Testis (tissue), 3 donors: ENCODE measurements around the gene COX10. TPM values are rescaled to one million over a fixed set of nuclear protein-coding genes. Genes with fewer than 3 reads are reported as not detected.

Experiments used
- DNase-seq: peaks from one replicate; pipeline ENCODE4 v3.0.0-alpha.2; 2019
- H3K27ac ChIP-seq, 2 donors: fragments of 200-600 bp; sonication (generic); one replicate each; pipeline ENCODE4 v1.5.1; 2019
- H3K27me3 ChIP-seq: fragments of 200-600 bp; sonication (generic); one replicate; pipeline ENCODE4 v1.5.1; 2019
- H3K36me3 ChIP-seq: fragments of 200-600 bp; sonication (generic); one replicate; pipeline ENCODE4 v1.5.1; 2017; ENCODE audit warnings: low read depth; ENCODE audit errors: missing control alignments
- H3K4me1 ChIP-seq: fragments of 200-600 bp; sonication (generic); one replicate; pipeline ENCODE4 v1.5.1; 2019
- H3K4me3 ChIP-seq, 2 donors: fragments of 200-600 bp; sonication (generic); one replicate each; pipeline ENCODE4 v1.5.1; 2017 to 2019
- H3K9me3 ChIP-seq: fragments of 200-600 bp; sonication (generic); one replicate; pipeline ENCODE4 v1.5.1; 2017
- POLR2A ChIP-seq: fragments of 450-650 bp; IDR thresholded peaks from one replicate; pipeline ENCODE4 v1.6.1; 2017; ENCODE audit warnings: antibody characterized with exemption, mild to moderate bottlenecking, moderate library complexity
- WGBS, 2 donors: methylation state at CpG; one replicate each; pipeline ENCODE4 v1.1.5; 2018; 5-methylcytosine and 5-hydroxymethylcytosine counted together
- intact Hi-C: fragments of 100-400 bp; cut with DNase I; formaldehyde crosslinking; loops from one replicate; pipeline ENCODE4 v1.15.1; 2023; ENCODE audit warnings: low total_unique reads
- polyA plus RNA-seq: library from polyadenylated mRNA; stranded (reverse); fragments of 350-450 nt; fragmentation: Illumina TruSeq; extraction: RNeasy Lipid Tissue Mini Kit (QIAGEN cat#74804); gene quantifications from one replicate; pipeline ENCODE4 v1.2.3, GENCODE V29; 2014; ENCODE audit warnings: low read depth, low replicate concordance; ENCODE audit not compliant: insufficient read depth
- total RNA-seq, 2 donors: library from RNA; depleted of rRNA; stranded (reverse); fragments of >200 nt; gene quantifications; one replicate each; pipeline ENCODE4 v1.2.3, GENCODE V29; 2016
- TF ChIP-seq, protein P1 (sequence below), 3 experiments: fragments of 450-650 bp in 2 of 3; fragments of 200-600 bp in 1 of 3; sonication (generic) in 1 of 3; IDR thresholded peaks; one replicate each; pipeline ENCODE4 v1.5.1; 2016 to 2019; ENCODE audit warnings: antibody characterized with exemption in 3 of 3, mild to moderate bottlenecking in 2 of 3, moderate library complexity in 1 of 3

The COX10 gene
- total and polyA plus RNA-seq, 3 donors from 2014 or later: 44.9 to 51.0 (median 50.6) TPM

DNA sequence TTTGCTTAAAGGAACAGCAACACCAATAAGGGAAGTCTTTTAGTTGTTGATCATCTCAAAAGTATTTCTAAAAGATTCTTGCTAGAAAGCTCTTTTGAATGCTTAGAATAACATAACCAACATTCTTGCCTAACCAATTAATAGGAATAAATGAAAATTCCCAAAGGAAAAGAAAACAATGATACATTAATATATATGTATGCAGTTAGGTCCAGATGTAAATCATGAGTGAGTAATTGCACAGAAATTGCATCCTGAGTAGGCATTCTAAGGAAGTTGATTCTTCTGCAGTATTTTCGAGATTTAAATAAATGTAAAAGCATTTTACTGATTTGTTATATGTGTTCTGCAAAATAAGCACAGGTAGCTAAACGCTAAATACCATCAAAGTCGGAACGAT lies 22.1 kb downstream of the COX10 start:
- DNase-seq: no peak
- H3K9me3 ChIP-seq: no peaks in the 10 kb centered on the region
- no peak overlapping the region for H3K27ac ChIP-seq
- H3K27me3 ChIP-seq: no peaks in the 10 kb centered on the region
- no peaks in the 10 kb centered on the region for H3K36me3 ChIP-seq
- 82 to 92% methylated on average over 4 of the region's 4 CpGs for WGBS, 2 donors
- H3K4me1 ChIP-seq: no peaks in the 10 kb centered on the region
- TF ChIP-seq, protein P1, sequence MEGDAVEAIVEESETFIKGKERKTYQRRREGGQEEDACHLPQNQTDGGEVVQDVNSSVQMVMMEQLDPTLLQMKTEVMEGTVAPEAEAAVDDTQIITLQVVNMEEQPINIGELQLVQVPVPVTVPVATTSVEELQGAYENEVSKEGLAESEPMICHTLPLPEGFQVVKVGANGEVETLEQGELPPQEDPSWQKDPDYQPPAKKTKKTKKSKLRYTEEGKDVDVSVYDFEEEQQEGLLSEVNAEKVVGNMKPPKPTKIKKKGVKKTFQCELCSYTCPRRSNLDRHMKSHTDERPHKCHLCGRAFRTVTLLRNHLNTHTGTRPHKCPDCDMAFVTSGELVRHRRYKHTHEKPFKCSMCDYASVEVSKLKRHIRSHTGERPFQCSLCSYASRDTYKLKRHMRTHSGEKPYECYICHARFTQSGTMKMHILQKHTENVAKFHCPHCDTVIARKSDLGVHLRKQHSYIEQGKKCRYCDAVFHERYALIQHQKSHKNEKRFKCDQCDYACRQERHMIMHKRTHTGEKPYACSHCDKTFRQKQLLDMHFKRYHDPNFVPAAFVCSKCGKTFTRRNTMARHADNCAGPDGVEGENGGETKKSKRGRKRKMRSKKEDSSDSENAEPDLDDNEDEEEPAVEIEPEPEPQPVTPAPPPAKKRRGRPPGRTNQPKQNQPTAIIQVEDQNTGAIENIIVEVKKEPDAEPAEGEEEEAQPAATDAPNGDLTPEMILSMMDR (IDR thresholded peaks at IDR 0.05): no peak
- TF ChIP-seq POLR2A: no peak
- intact Hi-C loops: no loop called here
- no peak overlapping the region for H3K4me3 ChIP-seq

GRCh38 chr17:14092808-14093207 lies 23.5 kb downstream of the COX10 start:
- Histone ChIP-seq H3K4me3 (no peak overlapping the region), H3K4me1 (no peaks in the 10 kb centered on the region), H3K27me3 (no peaks in the 10 kb centered on the region), H3K36me3 (no peaks in the 10 kb centered on the region), H3K27ac (no peak overlapping the region), H3K9me3 (no peaks in the 10 kb centered on the region)
- TF ChIP-seq POLR2A: no peak
- TF ChIP-seq, protein P1 (IDR thresholded peaks at IDR 0.05): no peak
- 57 to 79% methylated on average over 1 of the region's 1 CpG for whole genome bisulfite sequencing, 2 donors
- intact Hi-C loops: no loop called here
- DNase-seq: no peak

DNA sequence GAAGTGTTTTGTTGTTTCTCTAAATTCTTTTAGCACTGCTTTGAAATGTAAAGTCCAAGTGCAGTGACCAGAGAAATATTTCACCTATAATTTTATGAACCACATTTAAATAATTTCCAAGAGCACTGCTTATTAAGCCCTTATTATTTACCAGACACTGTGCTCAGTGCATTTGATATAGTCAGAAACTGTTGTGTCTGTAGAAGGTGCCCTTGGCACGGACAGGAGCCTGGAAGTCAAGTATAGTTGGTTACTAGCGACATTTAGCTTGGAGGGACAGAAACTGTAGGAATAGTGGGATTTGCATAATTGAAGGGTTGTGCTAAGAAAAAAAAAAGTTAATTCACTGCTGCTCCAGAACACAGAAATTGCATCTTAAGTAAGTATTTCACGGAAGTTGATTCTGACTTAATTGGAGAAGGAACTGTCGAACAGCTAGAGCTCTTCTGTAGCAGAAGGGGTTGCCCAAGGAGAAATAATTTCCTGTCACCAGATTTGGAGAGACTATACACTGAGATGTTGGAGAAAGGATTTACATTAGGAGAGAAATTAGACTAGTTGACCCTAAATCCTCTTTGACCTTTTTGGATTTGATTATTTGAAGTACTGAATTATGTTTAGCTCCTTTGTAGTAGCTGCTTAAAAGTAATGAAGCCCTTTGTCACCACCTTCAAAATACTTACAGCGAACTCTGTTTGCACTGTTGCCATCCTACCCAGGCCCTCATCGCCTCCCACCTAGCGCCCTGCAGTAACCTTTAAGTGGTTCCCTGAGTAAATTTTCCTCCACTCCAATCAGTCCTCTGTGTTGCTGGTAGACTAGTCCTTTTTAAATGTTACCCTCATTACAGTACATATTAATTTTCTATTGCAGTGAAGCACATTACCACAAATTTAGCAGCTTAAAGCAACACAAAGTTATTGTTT lies 25.6 kb downstream of the COX10 start:
- Histone ChIP-seq H3K4me3 (no peak overlapping the region), H3K27ac (no peak overlapping the region), H3K36me3 (no peaks in the 10 kb centered on the region), H3K27me3 (no peaks in the 10 kb centered on the region), H3K4me1 (no peaks in the 10 kb centered on the region), H3K9me3 (no peaks in the 10 kb centered on the region)
- DNase-seq: no peak
- WGBS, 2 donors: 80 to 92% methylated on average over 7 of the region's 7 CpGs
- TF ChIP-seq POLR2A: no peak
- TF ChIP-seq, protein P1 (IDR thresholded peaks at IDR 0.05): no peak
- intact Hi-C loops: no loop called here

DNA sequence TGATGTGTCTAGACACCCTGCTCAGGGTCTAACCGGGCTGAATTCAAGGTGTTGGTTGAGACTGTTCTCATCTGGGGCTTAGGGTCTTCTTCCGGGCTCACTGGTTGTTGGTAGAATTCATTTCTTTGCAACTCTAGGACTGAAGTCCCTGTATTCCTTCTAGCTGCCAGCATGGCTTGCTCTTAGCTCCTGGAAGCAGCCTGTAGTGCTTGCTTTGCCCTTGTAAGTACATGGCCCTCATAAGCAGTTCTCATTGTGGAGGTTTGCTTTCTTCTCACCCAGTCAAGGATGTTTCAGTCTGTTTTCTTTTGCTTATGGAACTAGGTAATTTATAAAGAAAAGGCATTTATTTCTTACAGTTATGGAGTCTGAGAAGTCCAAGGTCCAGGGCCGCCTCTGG lies 26.3 kb downstream of the COX10 start:
- Histone ChIP-seq H3K27me3 (no peaks in the 10 kb centered on the region), H3K27ac (no peak overlapping the region), H3K36me3 (no peaks in the 10 kb centered on the region), H3K9me3 (no peaks in the 10 kb centered on the region), H3K4me1 (no peaks in the 10 kb centered on the region), H3K4me3 (no peak overlapping the region)
- TF ChIP-seq, protein P1 (IDR thresholded peaks at IDR 0.05): no peak
- TF ChIP-seq POLR2A: no peak
- no peak for DNase-seq
- 96 to 97% methylated on average over 3 of the region's 3 CpGs for WGBS, 2 donors
- intact Hi-C loops: no loop called here

GRCh38 chr17:14098246-14098645 lies 28.9 kb downstream of the COX10 start:
- Histone ChIP-seq H3K36me3 (no peaks in the 10 kb centered on the region), H3K27me3 (no peaks in the 10 kb centered on the region), H3K4me1 (no peaks in the 10 kb centered on the region), H3K4me3 (no peak overlapping the region), H3K27ac (no peak overlapping the region), H3K9me3 (no peaks in the 10 kb centered on the region)
- intact Hi-C loops: no loop called here
- DNase-seq: no peak
- TF ChIP-seq, protein P1 (IDR thresholded peaks at IDR 0.05): no peak
- no peak for TF ChIP-seq POLR2A
- WGBS, 2 donors: 94 to 96% methylated on average over 3 of the region's 3 CpGs
